ENCODE measurements around the gene DYDC1. TPM values are rescaled to one million over a fixed set of nuclear protein-coding genes. Genes with fewer than 3 reads are reported as not detected.

The DYDC1 gene
- total and polyA plus RNA-seq, 2 of the 13 experiments (the other 11 are each of a cell fraction or from before 2014, with no cell fraction given): not detected

DNA sequence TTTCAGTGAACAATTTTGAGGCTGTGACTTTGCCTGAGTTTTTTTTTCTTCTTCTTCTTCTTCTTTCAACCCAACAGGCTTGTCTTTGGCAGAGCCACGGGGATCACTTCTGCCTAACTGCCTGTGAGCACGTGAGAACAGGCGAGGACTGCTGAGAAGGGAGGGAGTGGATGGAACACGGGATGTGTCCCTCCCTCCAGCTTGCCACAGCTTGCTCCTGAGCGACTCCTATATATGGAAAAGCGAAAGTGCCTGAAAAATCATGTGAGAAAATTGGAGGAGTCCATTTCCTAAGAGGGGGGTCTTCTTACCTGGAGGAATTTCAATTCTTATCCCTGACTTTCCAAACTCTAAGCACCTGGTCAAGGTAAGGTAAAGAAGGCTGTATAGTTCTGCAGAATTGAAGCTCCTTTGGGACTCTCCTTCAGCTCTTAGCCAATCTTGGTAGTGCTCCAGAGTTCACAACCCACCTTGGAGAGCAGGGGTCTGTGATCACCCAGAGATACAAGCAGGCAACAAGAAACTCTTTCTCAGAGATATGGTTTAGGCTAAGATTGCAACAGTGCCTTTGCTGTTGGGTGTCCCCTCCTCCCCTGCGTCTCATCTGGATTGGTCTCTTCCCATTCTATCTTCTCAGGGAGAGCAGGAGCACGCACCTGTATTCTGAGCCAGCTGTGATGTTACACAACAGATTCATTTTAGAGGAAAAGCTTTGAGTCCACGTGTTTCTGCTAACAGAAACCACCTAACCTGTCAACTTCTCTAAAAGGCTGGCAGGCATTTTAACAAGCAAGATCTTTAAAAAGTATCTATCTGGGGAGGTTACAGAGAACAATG, 66.9 kb downstream of the DYDC1 start, which contains the start of gene MAT1A (continued):
- TF ChIP-seq MIER2 (CRISPR knock-in tag; IDR thresholded peaks at IDR 0.05) (0 out of 2 replicates have a peak, but pooled peaks have one; percentile 19), ZNF75D (CRISPR knock-in tag; IDR thresholded peaks at IDR 0.05; ENCODE audit: borderline replicate concordance) (no peak), TCF7 (IDR thresholded peaks at IDR 0.05; ENCODE audit: low read depth) (no peak), ZNF773 (CRISPR knock-in tag; IDR thresholded peaks at IDR 0.05; ENCODE audit: borderline replicate concordance) (no peak), ZBTB38 (CRISPR knock-in tag; IDR thresholded peaks at IDR 0.05) (no peak), ZNF224 (CRISPR knock-in tag; IDR thresholded peaks at IDR 0.05) (no peak), HNRNPH1 (optimal IDR thresholded peaks at IDR 0.05; ENCODE audit: low read depth, low read length) (no peak), TCF7L2 (IDR thresholded peaks at IDR 0.05; ENCODE audit: low read depth, low read length) (no peak), ZNF788 (CRISPR knock-in tag; IDR thresholded peaks at IDR 0.05; ENCODE audit: borderline replicate concordance) (0 out of 2 replicates have a peak, but pooled peaks have one; percentile 30), FOXA1 (IDR thresholded peaks at IDR 0.05) (no peak), FOXA1 (CRISPR knock-in tag; IDR thresholded peaks at IDR 0.05) (no peak), ZNF777 (CRISPR knock-in tag; IDR thresholded peaks at IDR 0.05) (no peak), DNMT1 (CRISPR knock-in tag; IDR thresholded peaks at IDR 0.05) (no peak), ISL2 (CRISPR knock-in tag; IDR thresholded peaks at IDR 0.05) (0 out of 2 replicates have a peak, but pooled peaks have one; percentile 9), SMAD1 (CRISPR knock-in tag; IDR thresholded peaks at IDR 0.05; ENCODE audit: borderline replicate concordance, low read depth) (no peak), ZSCAN29 (CRISPR knock-in tag; conservative IDR thresholded peaks at IDR 0.05) (no peak), ZNF790 (CRISPR knock-in tag; IDR thresholded peaks at IDR 0.05; ENCODE audit: borderline replicate concordance) (no peak), RBM22 (optimal IDR thresholded peaks at IDR 0.05; ENCODE audit: low read length) (peak; percentile 44), GTF2F1 (IDR thresholded peaks at IDR 0.05; ENCODE audit: low read length) (no peak)
- TF ChIP-seq, protein P1, sequence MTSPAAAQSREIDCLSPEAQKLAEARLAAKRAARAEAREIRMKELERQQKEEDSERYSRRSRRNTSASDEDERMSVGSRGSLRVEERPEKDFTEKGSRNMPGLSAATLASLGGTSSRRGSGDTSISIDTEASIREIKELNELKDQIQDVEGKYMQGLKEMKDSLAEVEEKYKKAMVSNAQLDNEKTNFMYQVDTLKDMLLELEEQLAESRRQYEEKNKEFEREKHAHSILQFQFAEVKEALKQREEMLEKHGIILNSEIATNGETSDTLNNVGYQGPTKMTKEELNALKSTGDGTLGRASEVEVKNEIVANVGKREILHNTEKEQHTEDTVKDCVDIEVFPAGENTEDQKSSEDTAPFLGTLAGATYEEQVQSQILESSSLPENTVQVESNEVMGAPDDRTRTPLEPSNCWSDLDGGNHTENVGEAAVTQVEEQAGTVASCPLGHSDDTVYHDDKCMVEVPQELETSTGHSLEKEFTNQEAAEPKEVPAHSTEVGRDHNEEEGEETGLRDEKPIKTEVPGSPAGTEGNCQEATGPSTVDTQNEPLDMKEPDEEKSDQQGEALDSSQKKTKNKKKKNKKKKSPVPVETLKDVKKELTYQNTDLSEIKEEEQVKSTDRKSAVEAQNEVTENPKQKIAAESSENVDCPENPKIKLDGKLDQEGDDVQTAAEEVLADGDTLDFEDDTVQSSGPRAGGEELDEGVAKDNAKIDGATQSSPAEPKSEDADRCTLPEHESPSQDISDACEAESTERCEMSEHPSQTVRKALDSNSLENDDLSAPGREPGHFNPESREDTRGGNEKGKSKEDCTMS (CRISPR knock-in tag; conservative IDR thresholded peaks at IDR 0.05): no peak
- TF ChIP-seq, protein P2, sequence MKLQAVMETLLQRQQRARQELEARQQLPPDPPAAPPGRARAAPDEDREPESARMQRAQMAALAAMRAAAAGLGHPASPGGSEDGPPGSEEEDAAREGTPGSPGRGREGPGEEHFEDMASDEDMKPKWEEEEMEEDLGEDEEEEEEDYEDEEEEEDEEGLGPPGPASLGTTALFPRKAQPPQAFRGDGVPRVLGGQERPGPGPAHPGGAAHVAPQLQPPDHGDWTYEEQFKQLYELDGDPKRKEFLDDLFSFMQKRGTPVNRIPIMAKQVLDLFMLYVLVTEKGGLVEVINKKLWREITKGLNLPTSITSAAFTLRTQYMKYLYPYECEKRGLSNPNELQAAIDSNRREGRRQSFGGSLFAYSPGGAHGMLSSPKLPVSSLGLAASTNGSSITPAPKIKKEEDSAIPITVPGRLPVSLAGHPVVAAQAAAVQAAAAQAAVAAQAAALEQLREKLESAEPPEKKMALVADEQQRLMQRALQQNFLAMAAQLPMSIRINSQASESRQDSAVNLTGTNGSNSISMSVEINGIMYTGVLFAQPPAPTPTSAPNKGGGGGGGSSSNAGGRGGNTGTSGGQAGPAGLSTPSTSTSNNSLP (IDR thresholded peaks at IDR 0.05; ENCODE audit: low read depth, low read length): no peak
- TF ChIP-seq, protein P3, sequence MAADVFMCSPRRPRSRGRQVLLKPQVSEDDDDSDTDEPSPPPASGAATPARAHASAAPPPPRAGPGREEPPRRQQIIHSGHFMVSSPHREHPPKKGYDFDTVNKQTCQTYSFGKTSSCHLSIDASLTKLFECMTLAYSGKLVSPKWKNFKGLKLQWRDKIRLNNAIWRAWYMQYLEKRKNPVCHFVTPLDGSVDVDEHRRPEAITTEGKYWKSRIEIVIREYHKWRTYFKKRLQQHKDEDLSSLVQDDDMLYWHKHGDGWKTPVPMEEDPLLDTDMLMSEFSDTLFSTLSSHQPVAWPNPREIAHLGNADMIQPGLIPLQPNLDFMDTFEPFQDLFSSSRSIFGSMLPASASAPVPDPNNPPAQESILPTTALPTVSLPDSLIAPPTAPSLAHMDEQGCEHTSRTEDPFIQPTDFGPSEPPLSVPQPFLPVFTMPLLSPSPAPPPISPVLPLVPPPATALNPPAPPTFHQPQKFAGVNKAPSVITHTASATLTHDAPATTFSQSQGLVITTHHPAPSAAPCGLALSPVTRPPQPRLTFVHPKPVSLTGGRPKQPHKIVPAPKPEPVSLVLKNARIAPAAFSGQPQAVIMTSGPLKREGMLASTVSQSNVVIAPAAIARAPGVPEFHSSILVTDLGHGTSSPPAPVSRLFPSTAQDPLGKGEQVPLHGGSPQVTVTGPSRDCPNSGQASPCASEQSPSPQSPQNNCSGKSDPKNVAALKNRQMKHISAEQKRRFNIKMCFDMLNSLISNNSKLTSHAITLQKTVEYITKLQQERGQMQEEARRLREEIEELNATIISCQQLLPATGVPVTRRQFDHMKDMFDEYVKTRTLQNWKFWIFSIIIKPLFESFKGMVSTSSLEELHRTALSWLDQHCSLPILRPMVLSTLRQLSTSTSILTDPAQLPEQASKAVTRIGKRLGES (CRISPR knock-in tag; IDR thresholded peaks at IDR 0.05; ENCODE audit: borderline replicate concordance): no peak
- TF ChIP-seq, protein P4, sequence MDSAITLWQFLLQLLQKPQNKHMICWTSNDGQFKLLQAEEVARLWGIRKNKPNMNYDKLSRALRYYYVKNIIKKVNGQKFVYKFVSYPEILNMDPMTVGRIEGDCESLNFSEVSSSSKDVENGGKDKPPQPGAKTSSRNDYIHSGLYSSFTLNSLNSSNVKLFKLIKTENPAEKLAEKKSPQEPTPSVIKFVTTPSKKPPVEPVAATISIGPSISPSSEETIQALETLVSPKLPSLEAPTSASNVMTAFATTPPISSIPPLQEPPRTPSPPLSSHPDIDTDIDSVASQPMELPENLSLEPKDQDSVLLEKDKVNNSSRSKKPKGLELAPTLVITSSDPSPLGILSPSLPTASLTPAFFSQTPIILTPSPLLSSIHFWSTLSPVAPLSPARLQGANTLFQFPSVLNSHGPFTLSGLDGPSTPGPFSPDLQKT (CRISPR knock-in tag; IDR thresholded peaks at IDR 0.05; ENCODE audit: borderline replicate concordance): no peak

Measured in HepG2 (cell line).